T-helper 1 cell treated with Interleukin-12 subunit alpha and Interleukin-12 subunit beta and Interleukin-4 antibody, amounts not matched to agents 30 ng/mL and 1 ng/mL, for 36 hours (primary cell): Measurements from ENCODE around the gene GATA5. TPM values are rescaled to one million over a fixed set of nuclear protein-coding genes. Genes with fewer than 3 reads are reported as not detected.
"Not testable (repeated sequence)": the region's sequence is repeated elsewhere in the genome, so short reads cannot be mapped to it uniquely, and the experiment has no call there.

Experiments used
- intact Hi-C: fragments of 100-400 bp; cut with micrococcal nuclease; formaldehyde crosslinking; loops from one replicate; pipeline ENCODE4 v1.15.1; 2024
- total RNA-seq: library from RNA; stranded (reverse); gene quantifications from 2 replicates; pipeline ENCODE4 v1.2.3, GENCODE V29; 2022

GATA5 gene
- total RNA-seq, 1 donor from 2014 or later, result not detected

- intact Hi-C loops, result no loop called here
Measured at GRCh38 chr20:62437927-62438326, 37.9 kb downstream of the GATA5 start.

DNA sequence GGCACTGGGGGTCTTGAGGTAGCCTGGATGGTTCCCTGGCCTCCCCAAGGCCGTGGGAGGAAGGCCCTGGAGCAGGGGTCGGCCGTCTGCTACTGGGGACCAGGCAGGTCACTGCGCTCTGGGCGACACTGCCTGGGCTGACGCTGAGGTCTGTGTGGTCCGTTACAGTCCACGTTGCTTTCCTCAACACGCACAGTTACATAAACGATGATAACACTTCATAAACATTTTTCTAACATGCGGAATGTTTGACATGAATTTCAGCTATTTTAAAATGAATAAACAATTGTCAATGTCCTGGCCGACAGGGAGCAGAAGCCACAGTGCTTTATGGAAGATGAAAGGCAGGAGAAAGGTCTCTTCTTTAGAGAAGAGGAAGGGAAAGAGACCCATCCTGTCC is 38.3 kb downstream of the GATA5 start:
- intact Hi-C loops, result no loop called here

DNA sequence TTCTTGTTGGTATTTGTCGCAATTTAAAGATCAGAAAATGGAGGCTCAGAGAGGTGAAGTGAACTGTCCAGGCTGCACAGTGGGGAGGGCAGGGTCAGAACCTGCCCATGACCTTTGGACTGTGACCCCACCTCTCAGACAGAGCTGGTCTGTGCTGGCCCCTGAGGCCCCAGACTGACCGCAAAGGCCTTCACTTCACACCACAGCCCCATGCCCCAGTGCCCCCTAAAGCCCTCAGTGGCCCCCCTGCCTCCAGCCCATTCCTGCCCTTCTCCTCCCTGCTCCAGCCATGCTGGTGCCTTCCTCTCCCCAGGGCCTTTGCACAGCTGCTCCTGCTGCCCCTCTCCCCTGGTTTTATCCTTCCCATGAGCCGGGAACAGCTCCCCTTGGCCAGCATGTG is 39.1 kb downstream of the GATA5 start:
- intact Hi-C loops, result no loop called here

GRCh38 chr20:62433658-62434497 is 41.9 kb downstream of the GATA5 start:
- intact Hi-C loops, result no loop called here

DNA sequence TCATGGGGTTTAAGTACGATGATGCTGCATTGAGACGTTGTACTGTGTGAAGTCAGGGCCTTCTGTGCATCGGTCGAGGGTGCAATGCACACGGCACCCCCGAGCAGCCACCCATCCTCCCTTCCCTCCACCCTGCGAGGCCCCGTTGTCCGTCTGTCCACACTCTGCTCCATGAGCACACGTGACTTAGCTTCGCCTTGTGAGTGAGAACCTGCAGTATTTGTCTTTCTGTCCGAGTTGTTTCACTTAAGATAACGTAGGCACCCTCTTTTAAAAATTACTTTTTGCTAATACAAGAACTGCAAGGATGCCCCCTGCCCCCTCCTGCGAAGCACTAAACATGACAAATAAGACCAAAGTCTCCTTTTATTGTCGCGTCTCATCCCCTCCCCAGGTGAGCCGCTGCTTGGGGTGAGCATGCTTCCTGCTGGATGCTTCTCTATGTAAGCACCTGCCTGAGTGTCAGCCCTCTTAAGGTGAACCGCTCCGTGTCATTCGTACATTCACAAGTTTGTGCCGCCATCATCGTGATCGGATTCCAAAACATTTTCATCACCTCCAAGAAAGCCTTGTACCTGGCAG is 44.8 kb downstream of the GATA5 start:
- intact Hi-C loops, result no loop called here

DNA sequence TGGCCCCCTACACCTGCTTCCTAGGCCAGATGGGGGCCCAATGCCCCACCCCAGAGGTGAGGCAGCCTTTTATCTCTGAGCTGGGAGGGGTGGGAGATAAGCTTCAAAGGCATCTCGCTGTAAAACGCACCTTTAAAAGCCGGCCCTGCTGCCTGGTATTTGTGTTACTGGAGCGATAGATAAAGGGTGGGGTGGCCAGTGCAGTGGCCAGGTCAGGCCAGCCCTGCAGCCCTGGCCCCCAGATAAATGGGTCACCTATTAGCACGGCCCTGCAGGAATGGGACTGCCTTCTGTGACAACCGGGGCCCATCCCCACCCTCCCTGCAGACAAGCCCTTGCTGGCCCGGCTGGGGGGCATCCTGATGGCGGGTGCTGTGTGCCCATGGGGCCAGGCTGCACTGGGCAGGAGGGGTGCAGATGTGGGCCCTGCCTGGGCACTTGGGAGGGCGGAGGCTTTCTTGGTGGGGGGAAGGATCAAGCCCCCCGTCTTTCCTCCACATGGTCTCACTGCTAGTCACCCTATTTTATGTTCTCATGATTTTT is 45.4 kb downstream of the GATA5 start:
- intact Hi-C loops, result no loop called here

DNA sequence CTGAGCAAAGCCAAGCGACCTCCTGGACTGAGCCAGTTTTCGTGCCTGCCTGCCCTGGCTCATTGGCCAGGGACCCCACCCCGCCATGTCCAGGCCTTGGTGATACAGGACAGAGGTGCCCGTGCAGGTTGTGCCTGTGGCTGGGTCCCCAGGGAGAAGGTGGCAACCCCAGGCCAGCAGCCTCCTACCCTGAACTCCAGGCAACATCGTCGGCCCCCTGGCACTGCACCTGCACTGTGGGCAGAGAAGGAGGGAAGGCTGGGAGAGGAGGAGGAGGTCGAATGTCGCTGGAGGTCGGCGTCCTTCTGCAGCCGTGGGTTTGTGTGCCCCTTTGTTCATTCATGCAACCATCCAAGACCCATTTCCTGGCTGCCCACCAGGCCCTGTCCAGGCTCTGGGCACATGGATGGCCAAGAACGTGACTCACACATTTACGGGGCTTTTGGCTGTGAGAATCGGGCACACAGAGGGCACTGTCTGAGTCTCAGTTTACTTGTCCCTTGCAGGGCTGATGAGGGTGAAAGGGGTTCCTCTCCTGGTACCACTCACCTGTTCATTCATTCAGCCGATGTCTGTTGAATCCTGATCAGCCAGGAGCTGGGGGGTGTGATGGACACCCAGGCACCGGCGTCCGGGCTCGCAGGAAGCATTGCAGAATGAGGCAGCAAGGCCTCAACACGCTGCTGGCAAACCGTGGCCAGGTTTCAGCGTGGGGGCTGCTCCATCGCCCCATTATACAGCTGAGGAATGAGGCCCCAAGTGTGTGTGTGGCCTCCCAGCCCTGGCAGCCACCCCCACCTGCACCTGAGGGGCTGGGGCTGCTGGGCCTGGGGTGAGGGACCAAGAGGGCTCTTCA is 46.1 kb downstream of the GATA5 start:
- intact Hi-C loops, result no loop called here

DNA sequence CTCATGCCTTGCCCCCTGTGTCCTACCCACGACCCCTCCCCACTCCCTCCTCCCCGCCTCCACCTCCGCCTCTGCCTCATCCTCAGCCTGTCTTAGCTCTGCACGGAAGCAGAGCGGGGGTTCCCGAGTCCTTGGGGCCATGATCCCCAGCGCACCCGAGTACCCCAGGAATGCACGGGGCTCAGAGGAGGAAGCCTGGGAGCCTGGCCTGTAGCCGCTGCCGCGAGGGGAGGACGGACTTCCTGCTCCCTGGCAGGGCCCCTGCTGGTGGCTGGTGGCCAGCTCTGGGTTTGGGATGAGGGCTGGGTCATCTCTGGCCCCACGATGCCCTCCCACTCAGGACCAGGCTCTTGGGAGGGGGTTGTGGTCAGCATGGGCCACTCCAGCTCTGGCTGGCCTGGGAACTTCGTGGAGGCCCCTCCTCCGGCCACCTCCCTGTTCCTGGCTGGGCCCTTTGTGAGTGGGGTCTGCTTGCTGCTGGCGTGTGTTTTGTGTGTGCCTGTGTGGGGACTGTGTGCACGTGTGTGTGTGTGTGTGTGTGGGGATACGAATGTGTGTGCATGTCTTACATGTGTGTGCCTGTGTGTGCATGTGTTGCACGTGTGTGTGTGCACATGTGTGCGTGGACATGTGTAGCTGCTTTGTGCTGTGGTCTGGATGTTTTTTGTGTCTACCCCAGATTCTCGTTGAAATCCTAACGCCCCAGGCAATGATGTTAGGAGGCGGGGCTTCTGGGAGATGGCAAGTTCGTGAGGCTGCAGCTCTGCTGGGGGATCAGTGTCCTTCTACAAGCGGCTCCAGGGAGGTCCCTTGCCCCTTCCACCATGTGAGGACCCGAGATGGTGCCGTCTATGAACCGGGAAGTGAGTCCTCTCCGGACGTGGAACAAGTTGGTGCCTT is 47.1 kb downstream of the GATA5 start:
- intact Hi-C loops, result no loop called here

DNA sequence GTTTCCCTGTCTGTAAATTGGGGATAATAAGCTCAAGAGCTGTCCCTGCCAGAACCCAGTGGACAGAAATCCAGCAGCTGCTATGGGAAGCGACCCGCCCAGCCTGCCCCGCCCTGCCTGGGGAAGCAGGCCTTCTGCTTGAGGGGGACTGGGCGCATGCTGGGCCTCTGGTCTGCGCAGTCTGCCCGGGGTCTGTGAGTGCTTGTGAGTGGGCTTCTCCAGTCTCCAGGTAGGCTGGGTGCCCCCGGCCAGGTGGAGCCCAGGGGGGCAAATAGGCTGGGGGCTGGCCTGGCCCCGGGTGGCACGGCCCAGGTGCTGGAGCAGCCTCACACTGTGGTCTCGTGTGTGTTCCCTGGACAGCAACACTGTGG is 47.8 kb downstream of the GATA5 start:
- intact Hi-C loops, result no loop called here

- intact Hi-C loops, result no loop called here
Measured at GRCh38 chr20:62427172-62428001, 48.4 kb downstream of the GATA5 start, which contains the start of gene RBBP8NL. Gene RBBP8NL, minus strand, starts transcription at chr20:62427539. Its CDS starts 7,892 bp downstream, at chr20:62419647.

DNA sequence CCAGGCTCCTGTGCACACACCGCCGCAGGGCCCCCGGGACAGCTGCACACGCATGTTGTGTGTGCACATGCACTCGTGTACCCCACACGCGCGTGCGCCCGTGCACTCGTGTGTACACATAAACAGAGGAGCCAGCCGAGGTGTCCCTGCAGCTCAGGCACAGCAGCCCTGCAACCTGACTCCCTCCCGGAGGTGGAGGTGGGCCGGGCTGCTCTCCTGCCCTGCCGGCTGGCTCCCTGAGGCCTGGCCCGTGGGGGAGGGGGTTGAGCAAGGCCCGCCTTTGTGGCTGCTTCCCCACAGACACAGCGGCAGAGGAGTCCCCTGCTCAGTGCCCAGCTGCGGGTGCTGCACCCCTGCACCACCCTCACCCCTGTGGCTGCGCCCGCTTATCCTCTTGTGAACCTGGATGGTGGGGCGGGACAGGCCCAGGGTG is 49.1 kb downstream of the GATA5 start:
- intact Hi-C loops, result no loop called here

DNA sequence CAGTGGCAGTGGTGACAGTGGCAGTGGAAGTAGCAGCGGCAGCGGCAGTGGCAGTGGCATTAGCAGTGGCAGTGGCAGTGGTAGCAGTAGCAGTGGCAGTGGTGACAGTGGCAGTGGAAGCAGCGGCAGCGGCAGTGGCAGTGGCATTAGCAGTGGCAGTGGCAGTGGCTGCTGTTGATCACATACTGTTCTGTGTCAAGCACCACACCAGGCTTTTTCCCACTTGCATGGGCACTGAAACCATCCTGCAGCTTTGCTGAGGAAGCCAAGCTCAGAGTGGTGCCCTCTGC is 49.8 kb downstream of the GATA5 start:
- intact Hi-C loops, result not testable (repeated sequence)

- intact Hi-C loops, result no loop called here
Measured at GRCh38 chr20:62425281-62426058, 50.3 kb downstream of the GATA5 start.

DNA sequence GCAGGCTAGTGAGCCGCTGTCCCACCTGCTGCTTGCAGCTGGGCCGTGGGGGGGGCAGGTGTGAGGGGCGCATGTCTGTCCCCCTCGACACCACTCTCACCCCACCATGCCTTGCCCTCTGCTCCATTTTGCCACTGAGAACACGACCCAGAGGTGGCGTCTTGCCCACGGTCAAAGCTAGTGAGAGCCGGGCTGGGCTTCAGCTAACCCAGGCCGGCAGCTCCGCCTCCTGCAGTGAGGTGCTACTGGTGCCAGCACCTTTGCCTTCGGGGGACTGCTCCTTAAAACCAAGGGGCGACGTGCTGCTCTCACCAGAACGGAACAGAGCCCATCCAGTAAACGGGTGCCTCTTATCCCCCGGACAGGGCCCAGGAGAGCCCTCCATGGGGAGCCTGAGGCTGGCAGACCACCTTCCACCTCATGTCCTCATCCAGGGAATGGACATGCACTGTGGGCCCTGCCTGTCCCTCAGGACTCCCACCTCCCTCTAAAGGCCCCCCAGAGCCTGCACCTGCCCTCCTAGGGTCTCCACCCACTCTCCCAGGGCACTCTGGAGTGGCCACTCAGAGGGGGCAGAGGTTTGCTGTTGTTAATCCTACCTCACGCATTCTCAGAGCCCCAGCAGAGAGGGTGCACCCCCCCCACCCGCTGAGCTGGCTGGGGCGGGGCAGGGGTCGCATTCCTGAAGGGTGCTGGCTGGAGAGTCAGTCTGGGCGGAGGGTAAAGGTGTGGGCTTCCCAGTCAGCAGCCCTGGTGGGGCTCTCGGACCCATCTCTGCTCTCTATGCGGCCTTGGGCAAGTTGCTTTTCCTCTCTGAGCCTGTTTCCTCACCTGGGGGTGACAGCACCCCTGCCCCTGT is 51.3 kb downstream of the GATA5 start:
- intact Hi-C loops, result no loop called here

DNA sequence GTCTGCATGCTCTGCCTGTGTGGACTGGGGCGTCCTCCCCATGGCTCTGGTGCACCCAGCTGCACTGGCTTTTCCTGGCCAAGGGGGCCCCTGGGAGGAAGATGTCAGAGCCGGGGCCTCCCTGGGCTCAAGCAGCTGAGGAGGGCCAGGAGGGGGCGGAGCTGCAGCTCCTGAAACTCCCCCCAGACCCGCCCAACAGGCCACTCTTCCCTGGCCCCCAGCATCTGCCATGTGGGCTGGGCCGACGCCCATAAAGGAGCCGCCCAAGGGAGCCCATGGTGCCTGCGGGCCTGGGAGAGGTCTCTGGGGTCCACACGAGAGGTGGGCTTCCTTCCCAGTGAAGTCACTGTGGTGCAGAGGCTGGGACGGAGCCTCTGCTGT is 52.5 kb downstream of the GATA5 start:
- intact Hi-C loops, result no loop called here

GRCh38 chr20:62422636-62423325 is 53.0 kb downstream of the GATA5 start:
- intact Hi-C loops, result no loop called here

DNA sequence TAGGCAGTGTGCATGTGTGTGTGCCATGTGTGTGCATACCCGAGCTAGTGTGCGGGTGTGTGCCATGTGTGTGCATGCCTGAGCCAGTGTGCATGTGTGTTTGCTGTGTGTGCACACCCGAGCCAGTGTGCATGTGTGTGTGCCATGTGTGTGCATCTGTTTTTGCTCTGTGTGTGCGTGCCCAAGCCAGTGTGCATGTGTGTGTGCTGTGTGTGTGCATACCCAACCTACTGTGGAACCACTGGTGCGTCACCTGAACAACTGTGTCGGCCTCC is 54.1 kb downstream of the GATA5 start:
- intact Hi-C loops, result no loop called here
